GM23338 (cell line): ENCODE data around the gene FBXO41. TPM values are rescaled to one million over a fixed set of nuclear protein-coding genes. Genes with fewer than 3 reads are reported as not detected.

Experiments
- ATAC-seq: fragments of 200-7000 bp; cut with Tn5 transposase; 3 replicates; pipeline ENCODE4 v1.9.1; 2020
- DNase-seq: peaks from one replicate; pipeline ENCODE4 v3.0.0-alpha.2; 2015; ENCODE audit warnings: low spot score
- H2AFZ ChIP-seq: fragments of 200-600 bp; sonication (generic); 2 replicates; pipeline ENCODE4 v1.8.0; 2016; ENCODE audit warnings: antibody characterized with exemption, mild to moderate bottlenecking, moderate library complexity
- H3F3A ChIP-seq: fragments of 200-600 bp; sonication (generic); replicated peaks from 2 replicates; pipeline ENCODE4 v1.8.0; 2017; ENCODE audit warnings: antibody characterized with exemption, mixed run types, low read depth
- H3K27ac ChIP-seq: fragments of 200-600 bp; sonication (generic); 2 replicates; pipeline ENCODE4 v1.6.1; 2016; ENCODE audit warnings: low read depth
- H3K27me3 ChIP-seq: fragments of 200-600 bp; sonication (generic); 2 replicates; pipeline ENCODE4 v1.8.0; 2016; ENCODE audit warnings: mild to moderate bottlenecking, mixed run types, moderate library complexity; ENCODE audit not compliant: insufficient read depth
- H3K36me3 ChIP-seq: fragments of 200-600 bp; sonication (generic); 2 replicates; pipeline ENCODE4 v1.8.0; 2016; ENCODE audit warnings: mild to moderate bottlenecking; ENCODE audit not compliant: insufficient read depth
- H3K4me1 ChIP-seq: fragments of 200-600 bp; sonication (generic); 2 replicates; pipeline ENCODE4 v1.8.0; 2016; ENCODE audit warnings: mild to moderate bottlenecking, moderate library complexity; ENCODE audit not compliant: insufficient read depth
- H3K4me2 ChIP-seq: fragments of 200-600 bp; sonication (generic); 2 replicates; pipeline ENCODE4 v1.7.1; 2017; ENCODE audit warnings: mixed run types
- H3K4me3 ChIP-seq: fragments of 200-600 bp; sonication (generic); 2 replicates; pipeline ENCODE4 v1.6.1; 2016; ENCODE audit warnings: mixed run types
- H3K79me2 ChIP-seq: fragments of 200-600 bp; sonication (generic); replicated peaks from 2 replicates; pipeline ENCODE4 v1.8.0; 2017; ENCODE audit warnings: mild to moderate bottlenecking; ENCODE audit not compliant: insufficient read depth
- H3K9me2 ChIP-seq: fragments of 200-600 bp; sonication (generic); 2 replicates; pipeline ENCODE4 v1.8.0; 2017; ENCODE audit not compliant: insufficient read depth
- H4K20me1 ChIP-seq: fragments of 200-600 bp; sonication (generic); replicated peaks from 2 replicates; pipeline ENCODE4 v1.8.0; 2017; ENCODE audit warnings: mild to moderate bottlenecking; ENCODE audit not compliant: insufficient read depth
- H3K27ac Mint-ChIP-seq: 2 replicates; pipeline ENCODE4 v1.8.0; 2020; ENCODE audit warnings: inconsistent platforms, mild to moderate bottlenecking, moderate library complexity, mixed read lengths
- H3K27me3 Mint-ChIP-seq: 3 replicates; pipeline ENCODE4 v1.8.0; 2022; ENCODE audit warnings: low read depth, mild to moderate bottlenecking, moderate library complexity, mixed read lengths, inconsistent platforms; ENCODE audit not compliant: insufficient read depth, poor library complexity
- H3K36me3 Mint-ChIP-seq: 3 replicates; pipeline ENCODE4 v1.8.0; 2021; ENCODE audit warnings: low read depth, mild to moderate bottlenecking, inconsistent platforms, moderate library complexity, mixed read lengths
- H3K4me1 Mint-ChIP-seq: 3 replicates; pipeline ENCODE4 v1.8.0; 2020; ENCODE audit warnings: mild to moderate bottlenecking, inconsistent platforms, mixed read lengths
- H3K4me3 Mint-ChIP-seq: 3 replicates; pipeline ENCODE4 v1.8.0; 2021; ENCODE audit warnings: moderate library complexity, mild to moderate bottlenecking, inconsistent platforms, mixed read lengths
- H3K9me3 Mint-ChIP-seq: 3 replicates; pipeline ENCODE4 v1.8.0; 2020; ENCODE audit warnings: moderate library complexity, mild to moderate bottlenecking, inconsistent platforms, mixed read lengths
- CREB1 ChIP-seq: fragments of 250-450 bp; sonication (Bioruptor Pico); IDR thresholded peaks from 2 replicates; pipeline ENCODE4 v1.5.0; 2020; ENCODE audit warnings: low read depth, mild to moderate bottlenecking, moderate library complexity
- EZH2phosphoT487 ChIP-seq: fragments of 200-600 bp; sonication (generic); IDR thresholded peaks from one replicate; pipeline ENCODE4 v1.8.1; 2018; ENCODE audit warnings: antibody characterized with exemption; ENCODE audit not compliant: unreplicated experiment
- POLR2AphosphoS5 ChIP-seq: IDR thresholded peaks from 2 replicates; pipeline ENCODE4 v1.6.1; 2016; ENCODE audit warnings: antibody characterized with exemption, low read depth
- STAT1 ChIP-seq: IDR thresholded peaks from one replicate; pipeline ENCODE4 v1.6.1; 2016; ENCODE audit warnings: antibody characterized with exemption; ENCODE audit not compliant: unreplicated experiment
- ZNF114 ChIP-seq: fragments of 250-450 bp; sonication (Bioruptor Pico); IDR thresholded peaks from 2 replicates; pipeline ENCODE4 v1.5.0; 2020; ENCODE audit warnings: mild to moderate bottlenecking, moderate library complexity
- polyA plus RNA-seq: library from polyadenylated mRNA; unstranded; fragments of >200 nt; fragmentation: Nextera tagmentation; extraction: Ambion mirVana; gene quantifications from 2 replicates; pipeline ENCODE4 v1.2.1, GENCODE V29; 2016
- total RNA-seq: library from RNA; depleted of rRNA; stranded (reverse); fragments of >200 nt; shearing (Covaris generic); gene quantifications from 2 replicates; pipeline ENCODE4 v1.2.3, GENCODE V29; 2014
- TF ChIP-seq, protein P1 (sequence below), 2 experiments: fragments of 200-600 bp in 1 of 2; sonication (generic) in 1 of 2; conservative IDR thresholded peaks; 2 replicates each; pipeline versions ENCODE4 v1.5.1 to v1.6.1; 2016 to 2017; ENCODE audit warnings: antibody characterized with exemption in 2 of 2, low read depth in 2 of 2, mild to moderate bottlenecking in 2 of 2, moderate library complexity in 1 of 2
- TF ChIP-seq, protein P2 (sequence below): IDR thresholded peaks from 2 replicates; pipeline ENCODE4 v1.6.1; 2016; ENCODE audit warnings: antibody characterized with exemption
- TF ChIP-seq, protein P3 (sequence below): IDR thresholded peaks from one replicate; pipeline ENCODE4 v1.6.1; 2018; ENCODE audit warnings: antibody characterized with exemption; ENCODE audit not compliant: unreplicated experiment
- TF ChIP-seq, protein P4 (sequence below): fragments of 250-450 bp; sonication (Bioruptor Pico); IDR thresholded peaks from 2 replicates; pipeline ENCODE4 v1.5.0; 2020; ENCODE audit warnings: mild to moderate bottlenecking, moderate library complexity

The FBXO41 gene
- total and polyA plus RNA-seq, 2 experiments from 2014 or later = 3.5 to 13.8 TPM

DNA sequence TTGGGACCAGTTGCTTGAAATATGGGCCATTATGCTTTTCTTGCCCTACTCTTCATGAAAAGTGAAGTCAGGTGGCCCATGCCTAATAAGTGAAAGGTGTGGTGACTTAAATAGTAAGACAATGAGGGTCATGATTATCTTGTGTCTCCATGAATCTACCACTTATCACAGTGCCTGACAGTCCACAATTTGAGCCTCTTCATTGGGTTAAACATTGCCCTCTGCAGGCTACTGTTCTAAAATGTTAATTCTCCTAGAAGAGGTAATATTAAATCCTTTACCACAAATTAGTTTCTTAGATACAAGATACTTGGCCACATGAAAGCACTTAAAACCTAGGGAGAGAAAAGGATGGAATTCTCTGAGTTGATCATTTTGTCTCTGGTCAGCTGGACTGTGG lies 5.0 kb upstream of the FBXO41 start:
- TF ChIP-seq CREB1 (no peak), ZNF114 (no peak), EZH2phosphoT487 (no peak)
- TF ChIP-seq, protein P1, sequence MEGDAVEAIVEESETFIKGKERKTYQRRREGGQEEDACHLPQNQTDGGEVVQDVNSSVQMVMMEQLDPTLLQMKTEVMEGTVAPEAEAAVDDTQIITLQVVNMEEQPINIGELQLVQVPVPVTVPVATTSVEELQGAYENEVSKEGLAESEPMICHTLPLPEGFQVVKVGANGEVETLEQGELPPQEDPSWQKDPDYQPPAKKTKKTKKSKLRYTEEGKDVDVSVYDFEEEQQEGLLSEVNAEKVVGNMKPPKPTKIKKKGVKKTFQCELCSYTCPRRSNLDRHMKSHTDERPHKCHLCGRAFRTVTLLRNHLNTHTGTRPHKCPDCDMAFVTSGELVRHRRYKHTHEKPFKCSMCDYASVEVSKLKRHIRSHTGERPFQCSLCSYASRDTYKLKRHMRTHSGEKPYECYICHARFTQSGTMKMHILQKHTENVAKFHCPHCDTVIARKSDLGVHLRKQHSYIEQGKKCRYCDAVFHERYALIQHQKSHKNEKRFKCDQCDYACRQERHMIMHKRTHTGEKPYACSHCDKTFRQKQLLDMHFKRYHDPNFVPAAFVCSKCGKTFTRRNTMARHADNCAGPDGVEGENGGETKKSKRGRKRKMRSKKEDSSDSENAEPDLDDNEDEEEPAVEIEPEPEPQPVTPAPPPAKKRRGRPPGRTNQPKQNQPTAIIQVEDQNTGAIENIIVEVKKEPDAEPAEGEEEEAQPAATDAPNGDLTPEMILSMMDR (conservative IDR thresholded peaks at IDR 0.05; ENCODE audit: low read depth in 2 of 2) = peak; percentile 34 to 36
- TF ChIP-seq, protein P2, sequence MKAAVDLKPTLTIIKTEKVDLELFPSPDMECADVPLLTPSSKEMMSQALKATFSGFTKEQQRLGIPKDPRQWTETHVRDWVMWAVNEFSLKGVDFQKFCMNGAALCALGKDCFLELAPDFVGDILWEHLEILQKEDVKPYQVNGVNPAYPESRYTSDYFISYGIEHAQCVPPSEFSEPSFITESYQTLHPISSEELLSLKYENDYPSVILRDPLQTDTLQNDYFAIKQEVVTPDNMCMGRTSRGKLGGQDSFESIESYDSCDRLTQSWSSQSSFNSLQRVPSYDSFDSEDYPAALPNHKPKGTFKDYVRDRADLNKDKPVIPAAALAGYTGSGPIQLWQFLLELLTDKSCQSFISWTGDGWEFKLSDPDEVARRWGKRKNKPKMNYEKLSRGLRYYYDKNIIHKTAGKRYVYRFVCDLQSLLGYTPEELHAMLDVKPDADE = no peak
- Histone ChIP-seq H4K20me1 (peaks cover 5% of the 10 kb centered on the region), H3K4me1 (peaks cover 21% of the 10 kb centered on the region), H3K27me3 (peaks cover 94% of the 10 kb centered on the region), H3K9me2 (no peaks in the 10 kb centered on the region), H3K4me2 (no peak overlapping the region), H3K79me2 (no peaks in the 10 kb centered on the region), H3K27ac (no peak overlapping the region), H3F3A (peaks cover 15% of the 10 kb centered on the region), H3K36me3 (no peaks in the 10 kb centered on the region), H3K4me3 (no peak overlapping the region), H2AFZ (no peak overlapping the region)
- Mint-ChIP-seq H3K4me3 (no peak overlapping the region), H3K27me3 (peaks cover 62% of the 10 kb centered on the region), H3K27ac (no peak overlapping the region), H3K36me3 (no peaks in the 10 kb centered on the region), H3K4me1 (peaks cover 18% of the 10 kb centered on the region), H3K9me3 (no peaks in the 10 kb centered on the region; the same call in 2 of the 3 replicates)
- ATAC-seq (no peak), DNase-seq (no peak)

DNA sequence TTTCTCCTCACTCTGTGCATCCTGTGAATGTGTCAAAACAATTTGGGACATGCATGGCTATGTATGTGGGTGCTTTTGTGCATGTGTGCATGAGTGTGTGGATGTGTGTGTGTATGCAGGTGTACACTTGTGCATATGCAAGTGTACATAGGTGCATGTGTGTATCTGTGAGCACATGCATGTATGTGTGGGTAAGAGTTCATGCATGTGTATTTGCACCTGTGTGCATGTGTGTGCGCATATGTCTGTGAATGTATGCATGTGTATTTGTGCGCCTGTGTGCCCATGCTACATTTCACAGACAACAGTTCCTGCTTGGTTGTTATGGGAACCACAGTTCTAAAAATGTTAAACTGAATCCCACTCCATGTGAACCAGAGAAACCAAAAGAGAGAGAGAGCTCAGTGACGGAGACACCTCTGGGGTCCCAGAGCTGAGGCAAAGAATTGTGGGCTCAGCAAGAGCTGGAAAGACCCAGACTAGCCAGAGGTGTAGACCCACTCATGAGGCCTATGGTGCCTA lies 1.9 kb upstream of the FBXO41 start:
- Histone ChIP-seq H3K79me2 (peaks cover 24% of the 10 kb centered on the region), H3K36me3 (no peaks in the 10 kb centered on the region), H3K27me3 (peaks cover 64% of the 10 kb centered on the region), H4K20me1 (peaks cover 15% of the 10 kb centered on the region), H3K4me2 (no peak overlapping the region), H2AFZ (no peak overlapping the region), H3K27ac (no peak overlapping the region), H3F3A (peaks cover 15% of the 10 kb centered on the region), H3K4me1 (peaks cover 15% of the 10 kb centered on the region), H3K9me2 (no peaks in the 10 kb centered on the region), H3K4me3 (no peak overlapping the region)
- ATAC-seq (no peak), DNase-seq (no peak)
- Mint-ChIP-seq H3K4me3 (no peak overlapping the region), H3K27ac (no peak overlapping the region), H3K27me3 (peaks cover 37% of the 10 kb centered on the region), H3K36me3 (no peaks in the 10 kb centered on the region), H3K9me3 (no peaks in the 10 kb centered on the region; the same call in 2 of the 3 replicates), H3K4me1 (peaks cover 26% of the 10 kb centered on the region)
- TF ChIP-seq, protein P3, sequence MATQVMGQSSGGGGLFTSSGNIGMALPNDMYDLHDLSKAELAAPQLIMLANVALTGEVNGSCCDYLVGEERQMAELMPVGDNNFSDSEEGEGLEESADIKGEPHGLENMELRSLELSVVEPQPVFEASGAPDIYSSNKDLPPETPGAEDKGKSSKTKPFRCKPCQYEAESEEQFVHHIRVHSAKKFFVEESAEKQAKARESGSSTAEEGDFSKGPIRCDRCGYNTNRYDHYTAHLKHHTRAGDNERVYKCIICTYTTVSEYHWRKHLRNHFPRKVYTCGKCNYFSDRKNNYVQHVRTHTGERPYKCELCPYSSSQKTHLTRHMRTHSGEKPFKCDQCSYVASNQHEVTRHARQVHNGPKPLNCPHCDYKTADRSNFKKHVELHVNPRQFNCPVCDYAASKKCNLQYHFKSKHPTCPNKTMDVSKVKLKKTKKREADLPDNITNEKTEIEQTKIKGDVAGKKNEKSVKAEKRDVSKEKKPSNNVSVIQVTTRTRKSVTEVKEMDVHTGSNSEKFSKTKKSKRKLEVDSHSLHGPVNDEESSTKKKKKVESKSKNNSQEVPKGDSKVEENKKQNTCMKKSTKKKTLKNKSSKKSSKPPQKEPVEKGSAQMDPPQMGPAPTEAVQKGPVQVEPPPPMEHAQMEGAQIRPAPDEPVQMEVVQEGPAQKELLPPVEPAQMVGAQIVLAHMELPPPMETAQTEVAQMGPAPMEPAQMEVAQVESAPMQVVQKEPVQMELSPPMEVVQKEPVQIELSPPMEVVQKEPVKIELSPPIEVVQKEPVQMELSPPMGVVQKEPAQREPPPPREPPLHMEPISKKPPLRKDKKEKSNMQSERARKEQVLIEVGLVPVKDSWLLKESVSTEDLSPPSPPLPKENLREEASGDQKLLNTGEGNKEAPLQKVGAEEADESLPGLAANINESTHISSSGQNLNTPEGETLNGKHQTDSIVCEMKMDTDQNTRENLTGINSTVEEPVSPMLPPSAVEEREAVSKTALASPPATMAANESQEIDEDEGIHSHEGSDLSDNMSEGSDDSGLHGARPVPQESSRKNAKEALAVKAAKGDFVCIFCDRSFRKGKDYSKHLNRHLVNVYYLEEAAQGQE = no peak
- no peak for TF ChIP-seq POLR2AphosphoS5
- no peak for TF ChIP-seq ZNF114
- TF ChIP-seq STAT1 = no peak
- TF ChIP-seq, protein P4, sequence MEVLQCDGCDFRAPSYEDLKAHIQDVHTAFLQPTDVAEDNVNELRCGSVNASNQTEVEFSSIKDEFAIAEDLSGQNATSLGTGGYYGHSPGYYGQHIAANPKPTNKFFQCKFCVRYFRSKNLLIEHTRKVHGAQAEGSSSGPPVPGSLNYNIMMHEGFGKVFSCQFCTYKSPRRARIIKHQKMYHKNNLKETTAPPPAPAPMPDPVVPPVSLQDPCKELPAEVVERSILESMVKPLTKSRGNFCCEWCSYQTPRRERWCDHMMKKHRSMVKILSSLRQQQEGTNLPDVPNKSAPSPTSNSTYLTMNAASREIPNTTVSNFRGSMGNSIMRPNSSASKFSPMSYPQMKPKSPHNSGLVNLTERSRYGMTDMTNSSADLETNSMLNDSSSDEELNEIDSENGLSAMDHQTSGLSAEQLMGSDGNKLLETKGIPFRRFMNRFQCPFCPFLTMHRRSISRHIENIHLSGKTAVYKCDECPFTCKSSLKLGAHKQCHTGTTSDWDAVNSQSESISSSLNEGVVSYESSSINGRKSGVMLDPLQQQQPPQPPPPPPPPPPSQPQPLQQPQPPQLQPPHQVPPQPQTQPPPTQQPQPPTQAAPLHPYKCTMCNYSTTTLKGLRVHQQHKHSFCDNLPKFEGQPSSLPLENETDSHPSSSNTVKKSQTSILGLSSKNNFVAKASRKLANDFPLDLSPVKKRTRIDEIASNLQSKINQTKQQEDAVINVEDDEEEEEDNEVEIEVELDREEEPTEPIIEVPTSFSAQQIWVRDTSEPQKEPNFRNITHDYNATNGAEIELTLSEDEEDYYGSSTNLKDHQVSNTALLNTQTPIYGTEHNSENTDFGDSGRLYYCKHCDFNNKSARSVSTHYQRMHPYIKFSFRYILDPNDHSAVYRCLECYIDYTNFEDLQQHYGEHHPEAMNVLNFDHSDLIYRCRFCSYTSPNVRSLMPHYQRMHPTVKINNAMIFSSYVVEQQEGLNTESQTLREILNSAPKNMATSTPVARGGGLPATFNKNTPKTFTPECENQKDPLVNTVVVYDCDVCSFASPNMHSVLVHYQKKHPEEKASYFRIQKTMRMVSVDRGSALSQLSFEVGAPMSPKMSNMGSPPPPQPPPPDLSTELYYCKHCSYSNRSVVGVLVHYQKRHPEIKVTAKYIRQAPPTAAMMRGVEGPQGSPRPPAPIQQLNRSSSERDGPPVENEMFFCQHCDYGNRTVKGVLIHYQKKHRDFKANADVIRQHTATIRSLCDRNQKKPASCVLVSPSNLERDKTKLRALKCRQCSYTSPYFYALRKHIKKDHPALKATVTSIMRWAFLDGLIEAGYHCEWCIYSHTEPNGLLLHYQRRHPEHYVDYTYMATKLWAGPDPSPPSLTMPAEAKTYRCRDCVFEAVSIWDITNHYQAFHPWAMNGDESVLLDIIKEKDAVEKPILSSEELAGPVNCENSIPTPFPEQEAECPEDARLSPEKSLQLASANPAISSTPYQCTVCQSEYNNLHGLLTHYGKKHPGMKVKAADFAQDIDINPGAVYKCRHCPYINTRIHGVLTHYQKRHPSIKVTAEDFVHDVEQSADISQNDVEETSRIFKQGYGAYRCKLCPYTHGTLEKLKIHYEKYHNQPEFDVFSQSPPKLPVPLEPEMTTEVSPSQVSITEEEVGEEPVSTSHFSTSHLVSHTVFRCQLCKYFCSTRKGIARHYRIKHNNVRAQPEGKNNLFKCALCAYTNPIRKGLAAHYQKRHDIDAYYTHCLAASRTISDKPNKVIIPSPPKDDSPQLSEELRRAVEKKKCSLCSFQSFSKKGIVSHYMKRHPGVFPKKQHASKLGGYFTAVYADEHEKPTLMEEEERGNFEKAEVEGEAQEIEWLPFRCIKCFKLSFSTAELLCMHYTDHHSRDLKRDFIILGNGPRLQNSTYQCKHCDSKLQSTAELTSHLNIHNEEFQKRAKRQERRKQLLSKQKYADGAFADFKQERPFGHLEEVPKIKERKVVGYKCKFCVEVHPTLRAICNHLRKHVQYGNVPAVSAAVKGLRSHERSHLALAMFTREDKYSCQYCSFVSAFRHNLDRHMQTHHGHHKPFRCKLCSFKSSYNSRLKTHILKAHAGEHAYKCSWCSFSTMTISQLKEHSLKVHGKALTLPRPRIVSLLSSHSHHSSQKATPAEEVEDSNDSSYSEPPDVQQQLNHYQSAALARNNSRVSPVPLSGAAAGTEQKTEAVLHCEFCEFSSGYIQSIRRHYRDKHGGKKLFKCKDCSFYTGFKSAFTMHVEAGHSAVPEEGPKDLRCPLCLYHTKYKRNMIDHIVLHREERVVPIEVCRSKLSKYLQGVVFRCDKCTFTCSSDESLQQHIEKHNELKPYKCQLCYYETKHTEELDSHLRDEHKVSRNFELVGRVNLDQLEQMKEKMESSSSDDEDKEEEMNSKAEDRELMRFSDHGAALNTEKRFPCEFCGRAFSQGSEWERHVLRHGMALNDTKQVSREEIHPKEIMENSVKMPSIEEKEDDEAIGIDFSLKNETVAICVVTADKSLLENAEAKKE = no peak
